Measurements from ENCODE around the gene NFYB. TPM values are rescaled to one million over a fixed set of nuclear protein-coding genes. Genes with fewer than 3 reads are reported as not detected.
A peak's percentile ranks its signal among the peaks of the same experiment; 100 is the strongest.
"Not testable (repeated sequence)": the region's sequence is repeated elsewhere in the genome, so short reads cannot be mapped to it uniquely, and the experiment has no call there.

The NFYB gene
- total RNA-seq, 3 donors from 2014 or later = 51.1 to 59.3 (median 54.2) TPM

GRCh38 chr12:104115587-104115975 is 22.4 kb downstream of the NFYB start:
- no peak overlapping the region for H3K4me3 ChIP-seq
- DNase-seq (ENCODE audit: low spot score in 2 of 2) = no peak
- H3K36me3 ChIP-seq = no peaks in the 10 kb centered on the region
- H3K27me3 ChIP-seq = no peaks in the 10 kb centered on the region
- intact Hi-C loops (cut with DNase I; ENCODE audit: low total_unique reads) = loop anchor here (10.0 kb wide), 1 partner anchor 351 kb away; no protein-coding TSS in a partner anchor
- TF ChIP-seq POLR2AphosphoS5 (IDR thresholded peaks at IDR 0.05) (no peak), CTCF (IDR thresholded peaks at IDR 0.05) (no peak), POLR2A (IDR thresholded peaks at IDR 0.05) (no peak)
- H3K27ac ChIP-seq = peak overlapping the region; percentile 48 to 60
- H3K9me3 ChIP-seq = no peaks in the 10 kb centered on the region
- no peaks in the 10 kb centered on the region for H3K4me1 ChIP-seq

GRCh38 chr12:104114834-104115586 is 23.0 kb downstream of the NFYB start:
- H3K4me1 ChIP-seq; DNase-seq (ENCODE audit: low spot score in 2 of 2); H3K9me3 ChIP-seq; H3K27me3 ChIP-seq; H3K36me3 ChIP-seq; H3K4me3 ChIP-seq: not testable (repeated sequence)
- H3K27ac ChIP-seq = peak overlapping the region; percentile 16 to 60
- intact Hi-C loops (cut with DNase I; ENCODE audit: low total_unique reads) = loop anchor here (10.0 kb wide), 1 partner anchor 350 kb away; no protein-coding TSS in a partner anchor

DNA sequence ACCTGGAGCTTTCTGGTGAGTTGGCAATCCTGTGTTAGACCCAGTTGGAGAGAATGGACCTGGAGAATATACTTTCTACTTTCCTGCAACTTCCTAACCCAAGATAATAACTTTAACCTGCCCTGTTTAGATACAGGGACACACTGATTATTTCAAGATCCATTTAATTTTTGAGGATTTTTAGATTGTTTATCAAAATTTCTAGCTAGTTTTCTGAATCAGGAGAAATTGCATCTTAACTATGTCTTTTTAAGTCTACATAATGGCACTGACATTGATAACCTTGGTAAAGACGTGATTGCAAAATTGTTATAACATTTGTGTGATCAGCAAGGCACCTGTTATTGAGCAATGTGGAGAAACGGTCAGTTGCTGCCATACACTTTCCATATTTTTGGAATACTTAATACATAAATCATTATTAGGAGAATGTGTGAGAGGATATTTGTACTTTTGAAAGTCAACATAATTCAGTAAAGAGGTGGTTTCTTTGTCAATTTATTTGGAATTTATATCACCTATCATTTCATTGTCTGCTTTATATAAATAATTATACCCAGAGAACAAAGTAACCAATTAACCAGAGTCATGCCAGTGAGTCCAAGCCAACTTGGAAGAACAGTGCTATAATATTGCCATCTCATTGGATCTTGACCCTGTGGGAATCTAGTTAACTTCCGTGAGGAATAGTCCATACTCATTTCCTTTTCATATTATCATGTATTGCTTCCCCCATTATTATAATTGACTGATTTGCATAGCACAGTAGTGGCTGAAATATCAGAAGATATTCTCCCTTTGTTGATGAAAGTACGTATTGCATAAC is 28.4 kb downstream of the NFYB start:
- DNase-seq (ENCODE audit: low spot score in 2 of 2) = no peak
- intact Hi-C loops (cut with DNase I; ENCODE audit: low total_unique reads) = loop anchor here (10.0 kb wide), 1 partner anchor 345 kb away; no protein-coding TSS in a partner anchor
- no peaks in the 10 kb centered on the region for H3K9me3 ChIP-seq

GRCh38 chr12:104108755-104109445 is 29.1 kb downstream of the NFYB start:
- Histone ChIP-seq H3K4me1 (no peaks in the 10 kb centered on the region), H3K27me3 (no peaks in the 10 kb centered on the region), H3K9me3 (no peaks in the 10 kb centered on the region), H3K4me3 (no peak overlapping the region), H3K27ac (no peak overlapping the region), H3K36me3 (no peaks in the 10 kb centered on the region)
- TF ChIP-seq POLR2A (IDR thresholded peaks at IDR 0.05) (no peak), POLR2AphosphoS5 (IDR thresholded peaks at IDR 0.05) (peak in 1 of 3 donors; percentile 20), CTCF (IDR thresholded peaks at IDR 0.05) (peak; percentile 74 to 77 (median 77))
- intact Hi-C loops (cut with DNase I; ENCODE audit: low total_unique reads) = no loop called here
- DNase-seq (ENCODE audit: low spot score in 2 of 2) = peak; percentile 69 to 76

More for the DNA sequence above, 28.4 kb downstream of the NFYB start:
- Histone ChIP-seq H3K4me3 (no peak overlapping the region), H3K4me1 (no peaks in the 10 kb centered on the region), H3K27me3 (no peaks in the 10 kb centered on the region), H3K27ac (no peak overlapping the region), H3K36me3 (no peaks in the 10 kb centered on the region)
- TF ChIP-seq POLR2AphosphoS5 (IDR thresholded peaks at IDR 0.05) (no peak), POLR2A (IDR thresholded peaks at IDR 0.05) (no peak)

DNA sequence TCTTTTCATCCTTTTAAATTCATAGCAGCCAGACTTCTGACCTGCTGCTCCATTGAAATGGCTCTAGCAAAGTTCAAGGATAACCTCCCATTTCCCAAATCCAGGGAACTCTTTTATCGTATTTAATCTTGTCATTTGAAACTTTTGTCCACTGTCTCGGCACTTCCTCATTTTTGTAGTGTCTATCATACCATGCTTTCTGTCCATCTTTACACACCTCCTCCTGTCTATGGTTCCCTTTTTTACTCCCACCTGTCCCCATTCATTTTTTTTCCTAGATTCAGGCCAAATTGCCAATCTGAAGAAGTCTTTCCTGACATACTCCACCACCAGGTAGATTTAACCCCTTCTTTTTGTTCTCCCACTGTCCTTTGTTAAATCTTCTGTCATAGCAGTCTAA is 31.0 kb downstream of the NFYB start:
- no peak for DNase-seq (ENCODE audit: low spot score in 2 of 2)
- no peaks in the 10 kb centered on the region for H3K9me3 ChIP-seq
- H3K4me3 ChIP-seq = no peak overlapping the region
- intact Hi-C loops (cut with DNase I; ENCODE audit: low total_unique reads) = no loop called here
- no peak for TF ChIP-seq POLR2AphosphoS5 (IDR thresholded peaks at IDR 0.05)
- no peak for TF ChIP-seq POLR2A (IDR thresholded peaks at IDR 0.05)
- TF ChIP-seq CTCF (IDR thresholded peaks at IDR 0.05) = no peak
- H3K4me1 ChIP-seq = no peaks in the 10 kb centered on the region
- H3K27me3 ChIP-seq = no peaks in the 10 kb centered on the region
- no peak overlapping the region for H3K27ac ChIP-seq
- H3K36me3 ChIP-seq = peaks cover 5% of the 10 kb centered on the region
